Activated naive CD4-positive, alpha-beta T cell treated with anti-CD3 and anti-CD28 coated beads, Interleukin-2, amount 50 U/mL, for 72 hours (primary cell): ENCODE measurements around the gene FAM187B. TPM values are rescaled to one million over a fixed set of nuclear protein-coding genes. Genes with fewer than 3 reads are reported as not detected.

Experiments
- ATAC-seq, 2 donors: fragments of 150-1000 bp; cut with Tn5 transposase; 2 replicates each; pipeline ENCODE4 v1.10.0; 2021; ENCODE audit warnings: mild to moderate bottlenecking in 2 of 2, moderate library complexity in 2 of 2
- DNase-seq, 2 donors: peaks; one replicate each; pipeline ENCODE4 v3.0.0; 2021 to 2022; ENCODE audit warnings: low spot score in 2 of 2
- H3K27ac Mint-ChIP-seq, 2 donors: one replicate each; pipeline ENCODE4 v1.8.0; 2022; ENCODE audit warnings: mild to moderate bottlenecking in 2 of 2, mixed read lengths in 2 of 2
- H3K36me3 Mint-ChIP-seq, 2 donors: one replicate each; pipeline ENCODE4 v1.8.0; 2022; ENCODE audit warnings: mixed read lengths in 2 of 2
- H3K9me3 Mint-ChIP-seq, 2 donors: one replicate each; pipeline ENCODE4 v1.8.0; 2022; ENCODE audit warnings: mixed read lengths in 2 of 2
- total RNA-seq, 2 donors: library from RNA; stranded (reverse); gene quantifications; one replicate each; pipeline ENCODE4 v1.2.3, GENCODE V29; 2022

Gene FAM187B
- total RNA-seq, 2 donors from 2014 or later = not detected

GRCh38 chr19:35265900-35266519 lies 37.5 kb upstream of the FAM187B start:
- H3K27ac Mint-ChIP-seq = peak overlapping the region; percentile 22 to 82
- DNase-seq = peak in 1 of 2 donors; percentile 54
- H3K36me3 Mint-ChIP-seq = peaks cover 7 to 14% of the 10 kb centered on the region in 2 donors
- H3K9me3 Mint-ChIP-seq = no peaks in the 10 kb centered on the region
- no peak for ATAC-seq

- DNase-seq (peak in 1 of 2 donors; percentile 53), ATAC-seq (no peak)
- Mint-ChIP-seq H3K27ac (peak overlapping the region; percentile 22 to 82), H3K9me3 (no peaks in the 10 kb centered on the region), H3K36me3 (peaks cover under 1 to 7% of the 10 kb centered on the region in 2 donors)
Measured at GRCh38 chr19:35265126-35265899, 36.8 kb upstream of the FAM187B start.

DNA sequence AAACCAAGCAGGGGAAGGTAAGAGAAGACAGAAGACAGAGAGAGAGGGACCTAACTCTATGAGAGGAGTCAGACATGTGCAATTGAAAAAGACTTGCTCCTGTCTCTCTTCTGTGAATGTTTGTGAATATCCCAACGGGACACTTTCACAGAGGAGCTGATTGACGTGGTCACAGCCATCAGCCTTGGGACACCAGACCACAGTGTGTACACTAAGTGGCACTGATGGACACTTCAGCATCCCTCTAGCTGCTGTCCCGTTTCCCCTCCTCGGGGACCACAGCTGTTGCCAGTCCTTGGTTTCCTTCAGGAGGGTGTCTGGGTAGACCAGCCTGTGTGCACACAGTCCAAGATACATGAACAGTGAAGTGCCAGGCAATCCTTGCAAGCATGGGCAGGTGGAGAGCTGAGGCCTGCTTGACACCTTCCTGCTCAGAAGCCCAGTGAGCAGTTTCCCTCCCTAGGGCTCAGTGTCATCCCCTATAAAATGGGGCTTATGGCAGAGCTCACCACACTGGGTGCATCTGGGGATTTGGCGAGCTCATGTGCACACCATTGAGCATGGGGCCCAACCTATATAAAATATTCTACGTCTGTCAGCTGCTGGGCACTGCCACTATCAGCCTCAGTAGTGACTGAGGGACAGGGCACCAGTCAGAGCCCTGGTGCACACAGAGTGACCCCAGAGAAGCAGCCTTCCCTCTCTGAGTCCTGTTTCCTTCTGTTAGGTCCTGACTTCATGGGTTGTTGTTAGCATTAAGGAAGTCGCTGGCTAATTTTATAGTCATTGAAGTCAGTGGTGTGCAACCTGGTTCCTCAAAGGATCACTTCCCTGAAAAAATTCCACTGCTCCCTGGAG lies 36.0 kb upstream of the FAM187B start:
- Mint-ChIP-seq H3K27ac (peak overlapping the region; percentile 0 to 58), H3K9me3 (no peaks in the 10 kb centered on the region), H3K36me3 (peaks cover 0 to 6% of the 10 kb centered on the region in 2 donors)
- ATAC-seq (no peak), DNase-seq (peak in 1 of 2 donors; percentile 53)

DNA sequence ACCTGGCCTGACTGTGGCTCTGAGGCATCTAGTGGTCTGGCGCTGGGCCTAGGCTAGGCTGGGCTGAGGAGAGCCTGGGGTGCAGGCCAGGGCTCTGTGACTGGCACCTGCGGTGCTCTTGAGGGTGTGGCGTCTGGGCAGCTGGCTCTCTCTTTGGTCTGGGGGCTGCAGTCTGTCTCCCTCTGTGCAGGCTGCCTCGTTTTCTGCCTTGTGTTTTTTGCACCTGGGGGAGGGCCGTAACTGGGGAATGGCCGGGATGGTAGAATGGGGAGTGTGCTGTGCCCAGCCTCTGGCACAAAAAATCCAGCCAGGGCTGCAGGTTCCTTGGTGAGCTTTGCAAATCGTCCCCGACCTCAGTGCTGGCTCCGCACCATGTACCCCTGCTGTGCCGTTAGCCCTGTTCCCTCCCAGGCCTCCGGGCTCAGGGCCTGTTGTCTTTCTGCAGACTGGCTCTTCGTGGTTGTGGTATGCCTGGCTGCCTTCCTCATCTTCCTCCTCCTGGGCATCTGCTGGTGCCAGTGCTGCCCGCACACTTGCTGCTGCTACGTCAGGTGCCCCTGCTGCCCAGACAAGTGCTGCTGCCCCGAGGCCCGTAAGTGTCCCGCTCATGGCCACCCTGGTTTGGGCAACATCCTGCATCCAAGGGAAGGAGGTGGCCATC lies 33.7 kb upstream of the FAM187B start:
- peak overlapping the region in 1 of 2 donors; percentile 40 for H3K27ac Mint-ChIP-seq
- peaks cover 0 to under 1% of the 10 kb centered on the region in 2 donors for H3K36me3 Mint-ChIP-seq
- DNase-seq (peak in 1 of 2 donors; percentile 51), ATAC-seq (no peak)
- no peaks in the 10 kb centered on the region for H3K9me3 Mint-ChIP-seq

DNA sequence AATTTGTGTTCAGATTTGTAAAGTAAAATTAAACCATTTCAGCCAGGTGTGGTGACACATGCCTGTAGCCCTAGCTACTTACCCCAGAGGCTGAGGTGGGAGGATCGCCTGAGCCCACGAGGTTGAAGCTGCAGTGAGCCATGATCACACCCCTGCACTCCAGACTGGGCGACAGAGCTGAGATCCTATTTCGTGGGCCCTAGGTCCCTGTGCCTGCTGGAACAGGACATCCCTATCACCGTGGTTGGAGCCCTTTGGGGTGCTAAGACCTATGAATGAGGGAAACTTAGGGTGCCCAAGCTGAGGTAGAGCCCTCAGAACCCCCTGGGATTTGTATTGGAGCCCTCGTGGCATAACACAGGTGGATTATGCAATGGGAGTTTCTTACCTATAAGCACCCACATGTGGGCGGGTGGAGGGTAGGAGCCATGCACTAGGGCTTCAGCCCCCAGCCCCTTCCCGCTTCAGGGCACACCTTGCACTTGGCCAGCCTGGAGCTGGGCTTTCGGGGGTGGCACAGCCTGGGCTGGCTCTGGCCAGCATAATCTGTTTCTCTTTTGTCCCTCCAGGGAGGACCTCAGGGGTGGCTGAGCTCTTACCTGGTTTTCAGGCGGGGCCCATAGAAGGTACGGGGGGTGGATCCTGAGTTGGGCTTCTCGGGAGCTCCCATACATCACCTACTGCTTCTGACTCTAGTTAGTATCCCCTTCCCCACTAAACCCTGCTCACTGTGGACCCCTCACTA lies 33.0 kb upstream of the FAM187B start:
- DNase-seq = peak in 1 of 2 donors; percentile 41
- ATAC-seq = no peak
- Mint-ChIP-seq H3K27ac (peak overlapping the region in 1 of 2 donors; percentile 29), H3K9me3 (no peaks in the 10 kb centered on the region), H3K36me3 (no peaks in the 10 kb centered on the region)

DNA sequence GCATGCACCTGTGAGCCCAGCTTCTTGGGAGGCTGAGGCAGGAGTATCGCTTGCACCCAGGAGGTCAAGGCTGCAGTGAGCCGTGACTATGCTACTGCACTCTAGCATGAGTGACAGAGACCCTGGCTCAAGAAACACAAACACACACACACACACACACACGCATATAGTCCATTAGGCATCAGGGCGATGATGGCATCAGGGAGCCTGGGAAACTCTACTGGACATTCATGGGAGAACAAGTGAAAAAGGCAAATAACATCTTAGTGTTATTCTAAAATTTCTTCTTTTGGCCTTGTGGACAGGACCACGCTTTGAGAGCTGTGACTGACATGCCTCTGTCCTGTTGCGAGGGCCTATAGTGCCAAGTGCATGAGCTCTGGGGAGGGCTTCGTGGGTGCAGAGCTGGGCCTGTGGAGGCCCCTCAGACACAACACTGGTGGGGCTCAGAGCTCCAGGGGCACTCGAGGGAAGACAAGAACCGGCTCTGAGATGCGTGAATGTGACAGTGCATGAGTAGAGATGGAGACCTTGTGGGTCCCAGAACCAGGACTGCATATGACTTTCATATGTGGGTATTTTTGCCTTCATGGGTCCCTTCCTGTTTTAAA lies 32.3 kb upstream of the FAM187B start:
- ATAC-seq = no peak
- Mint-ChIP-seq H3K27ac (peak overlapping the region in 1 of 2 donors; percentile 72), H3K36me3 (peaks cover 0 to under 1% of the 10 kb centered on the region in 2 donors), H3K9me3 (no peaks in the 10 kb centered on the region)
- DNase-seq = peak in 1 of 2 donors; percentile 40

DNA sequence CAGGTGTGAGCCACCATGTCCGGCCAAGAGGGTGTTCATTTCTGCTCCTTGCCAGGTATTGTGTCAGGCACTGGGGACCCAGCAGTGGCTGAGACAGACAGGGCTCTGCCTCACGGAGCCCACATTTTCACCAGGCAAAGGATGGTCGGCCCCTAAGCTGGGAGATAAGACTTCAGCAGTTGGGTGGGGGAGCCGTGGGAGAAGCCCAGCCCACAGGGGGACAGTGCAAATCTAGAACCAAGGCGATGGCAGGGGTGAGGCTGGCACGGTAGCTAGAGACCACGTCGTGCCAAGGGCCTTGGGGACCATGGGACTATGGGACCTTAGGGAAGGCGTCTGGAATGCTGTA lies 28.5 kb upstream of the FAM187B start:
- Mint-ChIP-seq H3K27ac (peak overlapping the region in 1 of 2 donors; percentile 49), H3K36me3 (peaks cover 0 to 16% of the 10 kb centered on the region in 2 donors), H3K9me3 (no peaks in the 10 kb centered on the region)
- DNase-seq (peak in 1 of 2 donors; percentile 35), ATAC-seq (no peak)

DNA sequence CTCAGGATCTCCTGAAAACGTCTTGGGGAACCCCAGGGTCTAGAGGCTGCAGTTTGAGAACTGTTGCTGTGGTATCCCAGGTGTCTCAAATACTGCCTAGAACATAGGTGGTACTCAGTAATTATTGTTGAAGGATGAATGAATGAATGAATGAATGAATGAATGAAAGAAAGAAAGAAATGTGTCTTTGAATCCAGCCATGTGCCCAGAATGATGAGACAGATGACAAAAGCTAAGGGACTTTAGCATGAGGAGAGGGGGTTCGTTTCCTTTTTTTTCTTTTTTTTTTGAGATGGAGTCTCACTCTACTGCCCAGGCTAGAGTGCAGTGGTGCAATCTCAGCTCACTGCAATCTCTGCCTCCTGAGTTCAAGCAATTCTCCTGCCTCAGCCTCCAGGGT lies 28.0 kb upstream of the FAM187B start:
- H3K27ac Mint-ChIP-seq = peak overlapping the region; percentile 23 to 49
- H3K36me3 Mint-ChIP-seq = peaks cover 0 to 16% of the 10 kb centered on the region in 2 donors
- no peaks in the 10 kb centered on the region for H3K9me3 Mint-ChIP-seq

DNA sequence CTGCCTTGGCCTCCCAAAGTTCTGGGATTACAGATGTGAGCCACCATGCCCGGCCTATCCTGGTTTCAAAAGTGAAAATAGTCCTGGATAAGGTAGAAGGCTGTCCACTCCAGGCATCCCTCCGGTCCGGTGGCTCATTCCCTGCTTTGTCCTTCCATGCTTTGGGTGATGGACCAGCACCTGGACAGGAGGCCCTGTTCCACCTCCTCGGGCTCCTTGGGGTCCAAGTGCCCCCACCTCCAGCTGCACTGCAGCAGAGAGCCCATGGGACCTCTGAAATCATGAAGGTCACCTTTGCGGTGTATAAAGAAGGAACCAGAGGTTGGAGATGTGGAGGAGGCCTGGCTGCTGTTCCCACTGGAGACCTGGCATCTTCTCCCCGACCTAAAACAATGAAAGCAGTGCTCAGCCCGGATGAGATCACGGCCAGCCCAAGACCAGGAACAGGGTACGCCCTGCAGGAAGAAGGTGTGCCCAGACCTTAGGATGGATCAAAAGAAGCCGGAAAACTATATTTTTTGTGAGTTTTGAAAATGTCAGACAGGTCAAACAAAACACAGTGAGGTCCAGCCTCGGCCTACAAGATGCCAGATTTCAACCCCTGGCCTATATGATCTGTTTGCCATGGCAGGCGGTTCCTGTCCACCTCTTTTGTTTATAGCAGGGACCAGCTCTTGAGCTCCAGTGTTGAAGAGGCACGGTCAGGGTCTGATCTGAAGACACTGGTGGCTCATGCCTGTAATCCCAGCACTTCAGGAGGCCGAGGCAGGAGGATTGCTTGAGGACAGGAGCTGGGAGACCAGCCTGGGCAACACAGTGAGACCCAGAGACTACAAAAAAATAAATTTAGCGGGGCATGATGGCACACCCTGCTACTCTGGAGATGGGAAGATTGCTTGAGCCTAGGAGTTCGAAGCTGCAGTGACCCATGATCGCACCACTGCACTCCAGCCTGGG lies 26.1 kb upstream of the FAM187B start:
- Mint-ChIP-seq H3K36me3 (peaks cover 7 to 33% of the 10 kb centered on the region in 2 donors), H3K9me3 (no peaks in the 10 kb centered on the region), H3K27ac (peak overlapping the region; percentile 9 to 13)
- ATAC-seq (no peak), DNase-seq (peak in 1 of 2 donors; percentile 48)

More for the DNA sequence above, 28.0 kb upstream of the FAM187B start:
- ATAC-seq = no peak
- DNase-seq = no peak

- Mint-ChIP-seq H3K36me3 (peaks cover 8 to 43% of the 10 kb centered on the region in 2 donors), H3K27ac (peak overlapping the region in 1 of 2 donors; percentile 9)
- no peak for ATAC-seq
Measured at GRCh38 chr19:35253316-35254286, 25.1 kb upstream of the FAM187B start.

DNA sequence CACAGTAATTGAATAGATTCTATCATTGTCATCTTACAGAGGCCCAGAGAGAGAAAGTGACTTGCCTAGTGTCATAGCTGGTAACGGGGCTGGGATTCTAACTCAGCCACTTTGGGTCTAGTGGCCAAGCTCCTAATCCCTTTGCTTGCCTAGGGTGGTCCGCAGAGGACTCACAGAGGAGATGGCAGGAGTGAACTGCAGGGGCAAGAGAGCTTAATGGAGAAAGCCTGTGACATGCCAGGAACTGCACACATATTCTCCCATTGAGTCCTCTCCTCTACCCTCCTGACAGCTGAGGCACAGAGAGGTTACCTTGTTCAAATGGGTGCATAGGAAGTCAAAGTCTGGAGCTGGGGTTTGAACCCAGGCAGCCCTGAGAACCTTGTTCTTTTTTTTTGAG lies 22.9 kb upstream of the FAM187B start:
- H3K36me3 Mint-ChIP-seq = peaks cover 8 to 45% of the 10 kb centered on the region in 2 donors
- DNase-seq = no peak
- ATAC-seq = no peak
- H3K9me3 Mint-ChIP-seq = no peaks in the 10 kb centered on the region
- no peak overlapping the region for H3K27ac Mint-ChIP-seq

More at GRCh38 chr19:35253316-35254286, 25.1 kb upstream of the FAM187B start:
- no peaks in the 10 kb centered on the region for H3K9me3 Mint-ChIP-seq
- DNase-seq = peak in 1 of 2 donors; percentile 38

GRCh38 chr19:35249848-35250711 lies 21.5 kb upstream of the FAM187B start:
- DNase-seq (peak in 1 of 2 donors; percentile 52), ATAC-seq (no peak)
- Mint-ChIP-seq H3K27ac (peak overlapping the region; percentile 63 to 94), H3K9me3 (no peaks in the 10 kb centered on the region), H3K36me3 (peaks cover 8 to 38% of the 10 kb centered on the region in 2 donors)
